HG03520 (cell line): ENCODE measurements around the gene ZACN.

Experiments
- ATAC-seq: cut with Tn5 transposase; IDR thresholded peaks from one replicate; pipeline ENCODE4 v1.9.1; 2021; ENCODE audit warnings: mild to moderate bottlenecking, moderate library complexity; ENCODE audit not compliant: unreplicated experiment

The ZACN gene

DNA sequence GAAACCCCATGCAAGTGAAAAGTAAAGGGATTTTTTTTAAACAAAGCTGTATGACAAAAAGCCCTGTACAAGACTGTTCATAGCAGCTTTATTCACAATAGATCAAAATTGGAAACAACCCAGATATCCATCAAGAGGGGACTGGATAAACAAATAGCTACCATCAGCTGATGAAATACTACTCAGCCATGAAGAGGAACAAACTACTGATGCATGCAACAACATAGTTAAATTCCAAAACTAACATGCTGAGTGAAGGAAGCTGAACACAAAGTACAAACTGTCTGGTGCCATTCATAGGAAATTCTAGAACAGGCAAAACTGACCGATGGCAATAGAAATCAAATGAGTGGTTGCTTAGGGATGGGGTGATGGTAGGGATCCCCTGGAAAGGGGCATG lies 46.9 kb downstream of the ZACN start:
- ATAC-seq: no peak

GRCh38 chr17:76130473-76130872 lies 51.5 kb downstream of the ZACN start:
- no peak for ATAC-seq

- no peak for ATAC-seq
Observed at GRCh38 chr17:76131051-76131691, 52.2 kb downstream of the ZACN start.

GRCh38 chr17:76131692-76132573 lies 53.0 kb downstream of the ZACN start:
- no peak for ATAC-seq
